Activated CD4-positive, alpha-beta memory T cell treated with anti-CD3 and anti-CD28 coated beads for 36 hours (primary cell): ENCODE results near the gene PRUNE1. TPM values are rescaled to one million over a fixed set of nuclear protein-coding genes. Genes with fewer than 3 reads are reported as not detected.

Source experiments
- CTCF ChIA-PET: fragments of 350-600 bp; sonication (Branson Sonifier 250); formaldehyde crosslinking; loops from one replicate; lab custom pipeline; 2021; ENCODE audit warnings: antibody characterized with exemption, inconsistent platforms; lab: Charles Lee
- POLR2A ChIA-PET: fragments of 350-600 bp; sonication (Branson Sonifier 250); formaldehyde crosslinking; loops from one replicate; lab custom pipeline; 2021; ENCODE audit warnings: antibody characterized with exemption; lab: Charles Lee
- DNase-seq: peaks from one replicate; pipeline ENCODE4 v3.0.0-alpha.2; 2020
- H3K27ac Mint-ChIP-seq: one replicate; pipeline ENCODE4 v1.8.0; 2021; ENCODE audit warnings: mixed read lengths
- H3K27me3 Mint-ChIP-seq: one replicate; pipeline ENCODE4 v1.8.0; 2021; ENCODE audit warnings: mixed read lengths
- H3K36me3 Mint-ChIP-seq: one replicate; pipeline ENCODE4 v1.8.0; 2021; ENCODE audit warnings: mixed read lengths
- H3K4me1 Mint-ChIP-seq: one replicate; pipeline ENCODE4 v1.8.0; 2021; ENCODE audit warnings: low read depth, mixed read lengths
- H3K4me3 Mint-ChIP-seq: one replicate; pipeline ENCODE4 v1.8.0; 2021; ENCODE audit warnings: mild to moderate bottlenecking, mixed read lengths
- H3K9me3 Mint-ChIP-seq: one replicate; pipeline ENCODE4 v1.8.0; 2021; ENCODE audit warnings: mixed read lengths
- intact Hi-C: fragments of 100-400 bp; cut with micrococcal nuclease; formaldehyde crosslinking; loops from one replicate; pipeline ENCODE4 v1.15.1; 2023
- total RNA-seq, 2 experiments: library from RNA; stranded (reverse); gene quantifications; one replicate each; pipeline ENCODE4 v1.2.3, GENCODE V29; 2021

PRUNE1 gene
- total RNA-seq, 2 experiments from 2014 or later, result 12.5 to 17.5 TPM

- Mint-ChIP-seq H3K27ac (peak overlapping the region; percentile 75), H3K4me3 (no peak overlapping the region), H3K4me1 (peaks cover 47% of the 10 kb centered on the region), H3K36me3 (peaks cover 30% of the 10 kb centered on the region), H3K9me3 (no peaks in the 10 kb centered on the region), H3K27me3 (no peaks in the 10 kb centered on the region)
- intact Hi-C loops, result loop anchor here (10.0 kb wide), 2 partner anchors 486 to 736 kb away; partner anchors contain the start of genes ANP32E and TARS2
- DNase-seq, result no peak
- ChIA-PET POLR2A (interaction anchor here (0.8 kb wide), 1 partner anchor 11 kb away, joined by 3 read pairs; the partner anchor contains the start of gene ANXA9), CTCF (interaction anchor here (3.4 kb wide), 1 partner anchor 9 kb away, joined by 18 read pairs; the partner anchor contains the start of gene ANXA9)
These were observed 37.3 kb upstream of the PRUNE1 start for GRCh38 chr1:150970808-150971582.

GRCh38 chr1:150971583-150972416, 36.4 kb upstream of the PRUNE1 start:
- ChIA-PET CTCF (interaction anchor here (3.4 to 12.0 kb wide), 2 partner anchors 9 to 29 kb away, joined by 18 to 222 read pairs; partner anchors contain the start of genes ANXA9 and MINDY1), POLR2A (no interaction called here)
- Mint-ChIP-seq H3K27ac (peak overlapping the region; percentile 86), H3K9me3 (no peaks in the 10 kb centered on the region), H3K36me3 (peaks cover 24% of the 10 kb centered on the region), H3K4me3 (peak overlapping the region; percentile 85), H3K27me3 (no peaks in the 10 kb centered on the region), H3K4me1 (peaks cover 55% of the 10 kb centered on the region)
- intact Hi-C loops, result loop anchor here (10.0 kb wide), 2 partner anchors 487 to 737 kb away; partner anchors contain the start of genes ANP32E and TARS2
- DNase-seq, result peak; percentile 34

- POLR2A ChIA-PET, result interaction anchor here (3.0 kb wide), 1 partner anchor 33 kb away, joined by 16 read pairs; the partner anchor contains the start of gene MINDY1
- peak overlapping the region; percentile 85 for H3K4me3 Mint-ChIP-seq
- H3K36me3 Mint-ChIP-seq, result peaks cover 17% of the 10 kb centered on the region
- no peaks in the 10 kb centered on the region for H3K9me3 Mint-ChIP-seq
- intact Hi-C loops, result loop anchor here (10.0 kb wide), 2 partner anchors 488 to 738 kb away; partner anchors contain the start of genes ANP32E and TARS2
- CTCF ChIA-PET, result interaction anchor here (12.0 kb wide), 1 partner anchor 28 kb away, joined by 222 read pairs; the partner anchor contains the start of gene MINDY1
- H3K27me3 Mint-ChIP-seq, result no peaks in the 10 kb centered on the region
- no peak for DNase-seq
- H3K4me1 Mint-ChIP-seq, result peaks cover 62% of the 10 kb centered on the region
- peak overlapping the region; percentile 86 for H3K27ac Mint-ChIP-seq
These were observed 35.8 kb upstream of the PRUNE1 start for GRCh38 chr1:150972417-150972940.

GRCh38 chr1:150973258-150973835, 34.9 kb upstream of the PRUNE1 start:
- H3K27ac Mint-ChIP-seq, result peak overlapping the region; percentile 86
- CTCF ChIA-PET, result interaction anchor here (0.8 to 12.0 kb wide), 3 partner anchors 27 to 275 kb away, joined by 3 to 222 read pairs (median 5); partner anchors contain the start of gene MINDY1
- H3K4me3 Mint-ChIP-seq, result peak overlapping the region; percentile 85
- H3K9me3 Mint-ChIP-seq, result no peaks in the 10 kb centered on the region
- POLR2A ChIA-PET, result interaction anchor here (0.7 to 3.0 kb wide), 5 partner anchors 8 to 358 kb away, joined by 3 to 16 read pairs (median 3); partner anchors contain the start of genes CDC42SE1, MINDY1 and TNFAIP8L2
- peaks cover 65% of the 10 kb centered on the region for H3K4me1 Mint-ChIP-seq
- no peaks in the 10 kb centered on the region for H3K27me3 Mint-ChIP-seq
- intact Hi-C loops, result loop anchor here (10.0 kb wide), 2 partner anchors 489 to 739 kb away; partner anchors contain the start of genes ANP32E and TARS2
- H3K36me3 Mint-ChIP-seq, result peaks cover 9% of the 10 kb centered on the region
- peak; percentile 45 for DNase-seq

- Mint-ChIP-seq H3K9me3 (no peaks in the 10 kb centered on the region), H3K4me1 (peaks cover 67% of the 10 kb centered on the region), H3K4me3 (peak overlapping the region; percentile 85), H3K27ac (peak overlapping the region; percentile 86), H3K27me3 (no peaks in the 10 kb centered on the region), H3K36me3 (peaks cover 4% of the 10 kb centered on the region)
- intact Hi-C loops, result loop anchor here (10.0 kb wide), 2 partner anchors 489 to 739 kb away; partner anchors contain the start of genes ANP32E and TARS2
- POLR2A ChIA-PET, result interaction anchor here (0.7 to 3.0 kb wide), 5 partner anchors 8 to 358 kb away, joined by 3 to 16 read pairs (median 3); partner anchors contain the start of genes CDC42SE1, MINDY1 and TNFAIP8L2
- peak; percentile 54 for DNase-seq
- CTCF ChIA-PET, result interaction anchor here (0.8 to 12.0 kb wide), 3 partner anchors 26 to 274 kb away, joined by 3 to 222 read pairs (median 5); partner anchors contain the start of gene MINDY1
These were observed 34.2 kb upstream of the PRUNE1 start for GRCh38 chr1:150973836-150974579.

- CTCF ChIA-PET, result interaction anchor here (1.1 to 12.0 kb wide), 2 partner anchors 12 to 26 kb away, joined by 5 to 222 read pairs; partner anchors contain the start of gene MINDY1
- peaks cover 4% of the 10 kb centered on the region for H3K36me3 Mint-ChIP-seq
- DNase-seq, result peak; percentile 86
- peak within 1 kb of the TSS; percentile 94 for H3K27ac Mint-ChIP-seq
- H3K4me1 Mint-ChIP-seq, result peaks cover 69% of the 10 kb centered on the region
- POLR2A ChIA-PET, result interaction anchor here (1.3 to 3.0 kb wide), 2 partner anchors 31 to 85 kb away, joined by 3 to 16 read pairs; partner anchors contain the start of genes CDC42SE1 and MINDY1
- H3K4me3 Mint-ChIP-seq, result peak within 1 kb of the TSS; percentile 85
- H3K9me3 Mint-ChIP-seq, result no peaks in the 10 kb centered on the region
- intact Hi-C loops, result loop anchor here (5.0 to 10.0 kb wide), 6 partner anchors 208 to 740 kb away; partner anchors contain the start of genes ANP32E, CTSS and TARS2
- no peaks in the 10 kb centered on the region for H3K27me3 Mint-ChIP-seq
These were observed 33.4 kb upstream of the PRUNE1 start, which contains the start of gene CERS2 for GRCh38 chr1:150974580-150975478. Gene CERS2, minus strand, starts transcription at chr1:150974835. Its CDS starts 5,745 bp downstream, at chr1:150969090.

GRCh38 chr1:150976401-150976821, 31.8 kb upstream of the PRUNE1 start:
- H3K27ac Mint-ChIP-seq, result peak overlapping the region; percentile 94
- intact Hi-C loops, result loop anchor here (2.0 to 10.0 kb wide), 7 partner anchors 54 to 742 kb away; partner anchors contain the start of genes ANP32E, CTSS and TARS2
- no peaks in the 10 kb centered on the region for H3K9me3 Mint-ChIP-seq
- DNase-seq, result no peak
- peak overlapping the region; percentile 76 for H3K4me3 Mint-ChIP-seq
- ChIA-PET CTCF (interaction anchor here (0.6 to 12.0 kb wide), 5 partner anchors 13 to 97 kb away, joined by 3 to 222 read pairs (median 3); partner anchors contain the start of gene MINDY1), POLR2A (interaction anchor here (0.7 to 0.8 kb wide), 3 partner anchors 8 to 412 kb away, joined by 3 to 4 read pairs (median 3); no protein-coding TSS in a partner anchor)
- H3K4me1 Mint-ChIP-seq, result peaks cover 55% of the 10 kb centered on the region
- H3K36me3 Mint-ChIP-seq, result peaks cover 4% of the 10 kb centered on the region
- no peaks in the 10 kb centered on the region for H3K27me3 Mint-ChIP-seq

GRCh38 chr1:150976879-150977694, 31.2 kb upstream of the PRUNE1 start:
- intact Hi-C loops, result loop anchor here (2.0 to 10.0 kb wide), 7 partner anchors 54 to 742 kb away; partner anchors contain the start of genes ANP32E, CTSS and TARS2
- H3K27me3 Mint-ChIP-seq, result no peaks in the 10 kb centered on the region
- peaks cover 4% of the 10 kb centered on the region for H3K36me3 Mint-ChIP-seq
- DNase-seq, result peak; percentile 91
- H3K27ac Mint-ChIP-seq, result peak overlapping the region; percentile 94
- peaks cover 48% of the 10 kb centered on the region for H3K4me1 Mint-ChIP-seq
- ChIA-PET CTCF (interaction anchor here (0.6 to 12.0 kb wide), 5 partner anchors 23 to 348 kb away, joined by 3 to 222 read pairs (median 3); partner anchors contain the start of genes ENSA and MINDY1), POLR2A (no interaction called here)
- H3K4me3 Mint-ChIP-seq, result peak overlapping the region; percentile 76
- H3K9me3 Mint-ChIP-seq, result no peaks in the 10 kb centered on the region
